GM12872 (cell line): ENCODE results near the gene ST7.

Experiments
- CTCF ChIP-seq: IDR thresholded peaks from 3 replicates; pipeline ENCODE4 v1.5.1; 2011; ENCODE audit warnings: low read depth, mild to moderate bottlenecking, low read length, moderate library complexity; ENCODE audit not compliant: insufficient read depth

ST7 gene

GRCh38 chr7:117024811-117025210, 71.5 kb downstream of the ST7 start:
- no peak for TF ChIP-seq CTCF

- TF ChIP-seq CTCF, result no peak
Measured at GRCh38 chr7:117025891-117026290, 72.6 kb downstream of the ST7 start.

GRCh38 chr7:117032810-117033209, 79.5 kb downstream of the ST7 start:
- TF ChIP-seq CTCF, result no peak

GRCh38 chr7:117034851-117035464, 81.7 kb downstream of the ST7 start:
- no peak for TF ChIP-seq CTCF

GRCh38 chr7:117035465-117035862, 82.2 kb downstream of the ST7 start:
- TF ChIP-seq CTCF, result no peak

GRCh38 chr7:117036053-117036669, 82.9 kb downstream of the ST7 start:
- no peak for TF ChIP-seq CTCF

GRCh38 chr7:117036836-117037235, 83.5 kb downstream of the ST7 start:
- no peak for TF ChIP-seq CTCF
